ENCODE measurements around the gene MIR17HG.

DNA sequence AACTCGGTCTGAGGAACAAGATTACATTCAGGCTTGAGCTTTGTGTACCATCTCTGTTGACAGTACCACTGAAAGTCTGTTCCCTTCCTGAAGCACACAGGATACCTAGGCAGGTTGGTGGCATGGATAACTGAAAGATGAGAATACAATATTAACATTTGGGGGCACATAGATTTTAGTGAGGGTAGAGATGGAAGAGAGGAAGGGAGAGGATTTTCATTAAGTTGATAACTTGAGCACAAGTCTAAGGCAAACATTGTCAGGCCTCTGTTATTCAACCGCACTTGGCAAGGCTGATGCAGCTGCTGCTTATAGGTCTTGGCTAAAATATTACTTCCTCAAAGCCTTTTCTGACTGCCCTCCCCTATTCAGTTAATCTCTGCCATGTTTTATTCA lies 10.9 kb downstream of the MIR17HG start:
- TF ChIP-seq POLR2AphosphoS5 (IDR thresholded peaks at IDR 0.05; ENCODE audit: insufficient read depth in 1 of 2, low read depth in 1 of 2) (no peak), POLR2A (IDR thresholded peaks at IDR 0.05) (no peak)
